Activated B cell treated with CpG ODN at 0.5 μM for 24 hours (primary cell): ENCODE data around the gene NOXRED1. TPM values are rescaled to one million over a fixed set of nuclear protein-coding genes. Genes with fewer than 3 reads are reported as not detected.

Source experiments
- ATAC-seq: fragments of 200-7000 bp; cut with Tn5 transposase; one replicate; pipeline ENCODE4 v1.10.0; 2021; ENCODE audit warnings: low read depth, mild to moderate bottlenecking, moderate library complexity
- CTCF ChIA-PET: fragments of 350-600 bp; sonication (Branson Sonifier 250); formaldehyde crosslinking; loops from one replicate; lab custom pipeline; 2021; ENCODE audit warnings: antibody characterized with exemption; lab: Charles Lee
- POLR2A ChIA-PET: fragments of 350-600 bp; sonication (Branson Sonifier 250); formaldehyde crosslinking; loops from one replicate; lab custom pipeline; 2021; ENCODE audit warnings: antibody characterized with exemption; lab: Charles Lee
- DNase-seq: peaks from one replicate; pipeline ENCODE4 v3.0.0; 2022
- H3K27ac Mint-ChIP-seq: one replicate; pipeline ENCODE4 v1.8.0; 2020; ENCODE audit warnings: mixed read lengths
- H3K27me3 Mint-ChIP-seq: one replicate; pipeline ENCODE4 v1.8.0; 2021; ENCODE audit warnings: mixed read lengths
- H3K36me3 Mint-ChIP-seq: one replicate; pipeline ENCODE4 v1.8.0; 2021; ENCODE audit warnings: low read depth, mixed read lengths
- H3K4me1 Mint-ChIP-seq: one replicate; pipeline ENCODE4 v1.8.0; 2021; ENCODE audit warnings: mixed read lengths
- H3K4me3 Mint-ChIP-seq: one replicate; pipeline ENCODE4 v1.8.0; 2020; ENCODE audit warnings: mild to moderate bottlenecking, mixed read lengths
- H3K9me3 Mint-ChIP-seq: one replicate; pipeline ENCODE4 v1.8.0; 2020; ENCODE audit warnings: mixed read lengths
- CTCF ChIP-seq: fragments of 200-600 bp; IDR thresholded peaks from one replicate; pipeline ENCODE4 v1.8.0; 2022; ENCODE audit warnings: antibody characterized with exemption, mild to moderate bottlenecking
- intact Hi-C: fragments of 100-400 bp; cut with micrococcal nuclease; formaldehyde crosslinking; loops from one replicate; pipeline ENCODE4 v1.15.1; 2024
- total RNA-seq: library from RNA; stranded (reverse); gene quantifications from 2 replicates; pipeline ENCODE4 v1.2.3, GENCODE V29; 2022

The NOXRED1 gene
- total RNA-seq, 1 donor from 2014 or later: 1.0 TPM

- ChIA-PET CTCF (interaction anchor here (1.0 to 1.5 kb wide), 5 partner anchors 12 to 62 kb away, joined by 4 to 10 read pairs (median 5); partner anchors contain the start of genes GSTZ1 and POMT2), POLR2A (interaction anchor here (0.5 to 7.4 kb wide), 11 partner anchors 11 to 385 kb away, joined by 3 to 96 read pairs (median 5); partner anchors contain the start of genes AHSA1, GSTZ1, POMT2 and SNW1)
- Mint-ChIP-seq H3K4me3 (peak overlapping the region; percentile 93), H3K4me1 (peaks cover 46% of the 10 kb centered on the region), H3K36me3 (peaks cover 6% of the 10 kb centered on the region), H3K9me3 (peaks cover 3% of the 10 kb centered on the region), H3K27ac (peak overlapping the region; percentile 93), H3K27me3 (no peaks in the 10 kb centered on the region)
- peak; percentile 30 for DNase-seq
- no peak for TF ChIP-seq CTCF
- peak; percentile 8 for ATAC-seq
- intact Hi-C loops: loop anchor here (1.0 to 5.0 kb wide), 7 partner anchors 194 to 564 kb away; partner anchors contain the start of genes ANGEL1, CIPC, IRF2BPL and SNW1
Observed at GRCh38 chr14:77375973-77376770, 47.2 kb downstream of the NOXRED1 start.

DNA sequence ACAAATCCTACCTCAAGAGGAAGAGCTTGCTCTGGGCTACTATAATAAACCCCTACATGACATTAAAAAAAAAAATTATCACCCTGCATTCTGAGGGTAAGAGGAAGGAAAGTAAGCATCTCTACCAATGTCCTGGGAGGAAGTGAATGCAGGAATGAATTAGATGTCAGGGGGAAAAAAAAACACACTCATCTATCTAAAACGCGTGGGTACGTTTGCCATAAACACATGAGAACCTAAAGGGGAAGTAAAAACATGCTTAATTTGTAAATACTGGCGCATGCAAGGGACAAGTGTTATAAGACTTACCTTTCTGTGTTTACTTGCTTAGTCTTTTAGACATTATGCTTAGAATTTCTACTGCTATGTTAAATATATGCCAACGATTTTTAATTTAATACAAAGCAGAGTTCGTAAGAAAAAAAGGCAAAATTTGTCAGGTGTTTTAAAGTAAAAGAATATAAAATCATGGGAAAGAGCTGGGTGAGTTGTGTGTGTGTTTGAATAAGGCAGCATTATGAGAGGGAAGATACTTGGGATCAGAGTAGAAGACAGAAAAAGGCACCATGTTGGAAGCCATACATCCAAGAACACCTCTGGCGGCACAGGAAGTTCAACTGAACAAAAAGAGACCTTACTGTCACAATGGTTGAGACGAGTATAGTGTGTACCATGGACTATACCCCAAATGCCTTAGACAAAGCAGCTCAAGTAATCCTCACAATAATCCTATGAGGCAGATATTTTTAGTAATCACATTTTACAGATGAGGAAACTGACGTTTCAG, 48.0 kb downstream of the NOXRED1 start:
- H3K4me3 Mint-ChIP-seq: peak overlapping the region; percentile 93
- peak overlapping the region; percentile 93 for H3K27ac Mint-ChIP-seq
- peaks cover 6% of the 10 kb centered on the region for H3K36me3 Mint-ChIP-seq
- no peaks in the 10 kb centered on the region for H3K27me3 Mint-ChIP-seq
- DNase-seq: no peak
- peaks cover 51% of the 10 kb centered on the region for H3K4me1 Mint-ChIP-seq
- no peak for ATAC-seq
- ChIA-PET POLR2A (interaction anchor here (0.6 to 7.4 kb wide), 3 partner anchors 27 to 55 kb away, joined by 4 to 96 read pairs (median 5); partner anchors contain the start of genes GSTZ1 and POMT2), CTCF (interaction anchor here (1.9 kb wide), 1 partner anchor 60 kb away, joined by 7 read pairs; no protein-coding TSS in a partner anchor)
- H3K9me3 Mint-ChIP-seq: peaks cover 3% of the 10 kb centered on the region
- no peak for TF ChIP-seq CTCF
- intact Hi-C loops: loop anchor here (5.0 kb wide), 5 partner anchors 193 to 563 kb away; partner anchors contain the start of genes ANGEL1, CIPC, IRF2BPL and SNW1

GRCh38 chr14:77372304-77372841, 51.0 kb downstream of the NOXRED1 start:
- Mint-ChIP-seq H3K27me3 (no peaks in the 10 kb centered on the region), H3K36me3 (peaks cover 6% of the 10 kb centered on the region), H3K9me3 (peaks cover 3% of the 10 kb centered on the region), H3K4me1 (peaks cover 67% of the 10 kb centered on the region), H3K27ac (peak overlapping the region; percentile 86), H3K4me3 (peak overlapping the region; percentile 72)
- POLR2A ChIA-PET: interaction anchor here (1.6 to 7.4 kb wide), 2 partner anchors 52 to 332 kb away, joined by 4 to 96 read pairs; partner anchors contain the start of genes GSTZ1 and POMT2
- ATAC-seq (peak; percentile 43), DNase-seq (no peak)
- intact Hi-C loops: loop anchor here (1.0 kb wide), 2 partner anchors 12 to 52 kb away; partner anchors contain the start of gene POMT2
- TF ChIP-seq CTCF: no peak
- CTCF ChIA-PET: no interaction called here

DNA sequence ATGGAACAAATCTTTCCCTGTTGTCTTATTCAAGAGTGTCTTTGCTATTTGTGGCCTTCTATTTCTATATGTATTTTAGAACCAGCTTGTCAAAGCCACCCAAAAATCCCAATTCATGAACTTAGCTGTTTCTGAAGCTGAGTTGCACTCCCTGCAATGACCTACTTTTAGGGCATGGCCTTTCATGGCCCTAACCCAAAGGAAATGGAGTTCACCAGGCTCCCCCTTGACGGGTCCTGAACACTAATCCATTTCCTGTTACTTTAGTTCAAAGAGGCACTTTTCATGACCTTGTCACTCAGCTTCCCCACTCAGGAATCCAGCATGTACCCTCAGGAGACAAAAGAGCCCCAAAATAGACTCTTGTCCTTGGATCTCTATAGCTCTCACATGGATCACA, 54.0 kb downstream of the NOXRED1 start:
- POLR2A ChIA-PET: interaction anchor here (0.7 kb wide), 1 partner anchor 48 kb away, joined by 11 read pairs; the partner anchor contains the start of gene GSTZ1
- no peak for ATAC-seq
- CTCF ChIA-PET: no interaction called here
- DNase-seq: no peak
- H3K27ac Mint-ChIP-seq: peak overlapping the region; percentile 22
- no peaks in the 10 kb centered on the region for H3K27me3 Mint-ChIP-seq
- peaks cover 3% of the 10 kb centered on the region for H3K9me3 Mint-ChIP-seq
- H3K36me3 Mint-ChIP-seq: peaks cover 7% of the 10 kb centered on the region
- H3K4me1 Mint-ChIP-seq: peaks cover 79% of the 10 kb centered on the region
- TF ChIP-seq CTCF: no peak
- H3K4me3 Mint-ChIP-seq: peak overlapping the region; percentile 8
- intact Hi-C loops: no loop called here
